SU-DHL-6 (cell line): ENCODE results near the gene SLC27A6.

Experiments used
- EZH2phosphoT487 ChIP-seq: fragments of 200-600 bp; sonication (generic), shearing (Covaris generic); conservative IDR thresholded peaks from 2 replicates; pipeline ENCODE4 v1.6.1; 2018; ENCODE audit warnings: mild to moderate bottlenecking, antibody characterized with exemption, low read length, moderate library complexity, mixed read lengths
- TF ChIP-seq, protein P1 (sequence below): fragments of 200-600 bp; sonication (generic); IDR thresholded peaks from one replicate; pipeline ENCODE4 v1.5.1; 2017; ENCODE audit warnings: antibody characterized with exemption, mild to moderate bottlenecking, low read length, moderate library complexity; ENCODE audit not compliant: insufficient read depth, poor library complexity, severe bottlenecking

- no peak for TF ChIP-seq EZH2phosphoT487
- TF ChIP-seq, protein P1, sequence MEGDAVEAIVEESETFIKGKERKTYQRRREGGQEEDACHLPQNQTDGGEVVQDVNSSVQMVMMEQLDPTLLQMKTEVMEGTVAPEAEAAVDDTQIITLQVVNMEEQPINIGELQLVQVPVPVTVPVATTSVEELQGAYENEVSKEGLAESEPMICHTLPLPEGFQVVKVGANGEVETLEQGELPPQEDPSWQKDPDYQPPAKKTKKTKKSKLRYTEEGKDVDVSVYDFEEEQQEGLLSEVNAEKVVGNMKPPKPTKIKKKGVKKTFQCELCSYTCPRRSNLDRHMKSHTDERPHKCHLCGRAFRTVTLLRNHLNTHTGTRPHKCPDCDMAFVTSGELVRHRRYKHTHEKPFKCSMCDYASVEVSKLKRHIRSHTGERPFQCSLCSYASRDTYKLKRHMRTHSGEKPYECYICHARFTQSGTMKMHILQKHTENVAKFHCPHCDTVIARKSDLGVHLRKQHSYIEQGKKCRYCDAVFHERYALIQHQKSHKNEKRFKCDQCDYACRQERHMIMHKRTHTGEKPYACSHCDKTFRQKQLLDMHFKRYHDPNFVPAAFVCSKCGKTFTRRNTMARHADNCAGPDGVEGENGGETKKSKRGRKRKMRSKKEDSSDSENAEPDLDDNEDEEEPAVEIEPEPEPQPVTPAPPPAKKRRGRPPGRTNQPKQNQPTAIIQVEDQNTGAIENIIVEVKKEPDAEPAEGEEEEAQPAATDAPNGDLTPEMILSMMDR, result no peak
Measured at GRCh38 chr5:129074903-129075302, 109.6 kb downstream of the SLC27A6 start.
